CD4-positive, alpha-beta memory T cell (primary cell): ENCODE results near the gene CPA4. TPM values are rescaled to one million over a fixed set of nuclear protein-coding genes. Genes with fewer than 3 reads are reported as not detected.

Experiments used
- CTCF ChIA-PET: fragments of 350-600 bp; sonication (Branson Sonifier 250); formaldehyde crosslinking; loops from one replicate; lab custom pipeline; 2021; ENCODE audit warnings: inconsistent platforms; ENCODE audit not compliant: partially characterized antibody; lab: Charles Lee
- POLR2A ChIA-PET: fragments of 350-600 bp; sonication (Branson Sonifier 250); formaldehyde crosslinking; loops from one replicate; lab custom pipeline; 2021; ENCODE audit not compliant: partially characterized antibody; lab: Charles Lee
- DNase-seq, 5 donors: peaks; one replicate each; pipeline versions ENCODE4 v3.0.0 to v3.0.0-alpha.2; 2020 to 2022; ENCODE audit warnings: mixed read lengths in 1 of 5
- H3K27ac ChIP-seq: one replicate; pipeline ENCODE4 v1.7.0; 2013; ENCODE audit warnings: low read depth, low read length
- H3K27me3 ChIP-seq: 2 replicates; pipeline ENCODE4 v1.7.0; 2013; ENCODE audit warnings: mild to moderate bottlenecking, low read length, moderate library complexity; ENCODE audit not compliant: insufficient read depth
- H3K36me3 ChIP-seq: 2 replicates; pipeline ENCODE4 v1.7.0; 2013; ENCODE audit warnings: mild to moderate bottlenecking, low read length, moderate library complexity; ENCODE audit not compliant: insufficient read depth
- H3K4me1 ChIP-seq: 2 replicates; pipeline ENCODE4 v1.7.0; 2013; ENCODE audit warnings: mild to moderate bottlenecking, low read length, moderate library complexity; ENCODE audit not compliant: insufficient read depth
- H3K4me3 ChIP-seq, 2 donors: one replicate each; pipeline ENCODE4 v1.7.0; 2013; ENCODE audit warnings: low read length in 2 of 2, mild to moderate bottlenecking in 1 of 2
- H3K9me3 ChIP-seq, 2 donors: one replicate each; pipeline ENCODE4 v1.7.0; 2013; ENCODE audit warnings: low read length in 2 of 2, control low read depth in 1 of 2; ENCODE audit not compliant: control insufficient read depth in 1 of 2
- H3K27ac Mint-ChIP-seq, 7 donors: one replicate each; pipeline ENCODE4 v1.8.0; 2020 to 2021; ENCODE audit warnings: mixed read lengths in 7 of 7, mild to moderate bottlenecking in 6 of 7, inconsistent platforms in 3 of 7, moderate library complexity in 3 of 7
- H3K27me3 Mint-ChIP-seq, 2 donors: one replicate each; pipeline ENCODE4 v1.8.0; 2020 to 2021; ENCODE audit warnings: mixed read lengths in 2 of 2
- H3K36me3 Mint-ChIP-seq, 2 donors: one replicate each; pipeline ENCODE4 v1.8.0; 2020 to 2021; ENCODE audit warnings: mixed read lengths in 2 of 2, inconsistent platforms in 1 of 2, mild to moderate bottlenecking in 1 of 2
- H3K4me1 Mint-ChIP-seq, 4 donors: one replicate each; pipeline ENCODE4 v1.8.0; 2020 to 2021; ENCODE audit warnings: mixed read lengths in 4 of 4, mild to moderate bottlenecking in 1 of 4
- H3K4me3 Mint-ChIP-seq, 8 donors: one replicate each; pipeline ENCODE4 v1.8.0; 2020 to 2021; ENCODE audit warnings: mixed read lengths in 8 of 8, mild to moderate bottlenecking in 7 of 8, moderate library complexity in 6 of 8, inconsistent platforms in 3 of 8
- H3K9me3 Mint-ChIP-seq, 8 donors: one replicate each; pipeline ENCODE4 v1.8.0; 2020 to 2021; ENCODE audit warnings: mixed read lengths in 8 of 8, mild to moderate bottlenecking in 5 of 8, inconsistent platforms in 3 of 8, moderate library complexity in 1 of 8
- intact Hi-C: fragments of 100-400 bp; cut with micrococcal nuclease; formaldehyde crosslinking; loops from one replicate; pipeline ENCODE4 v1.15.1; 2023
- polyA plus RNA-seq, 2 donors: library from polyadenylated mRNA; unstranded; fragments of 300-500 nt; fragmentation: Illumina TruSeq; gene quantifications; one replicate each; pipeline ENCODE4 v1.2.3, GENCODE V29; 2021
- total RNA-seq, 2 experiments: library from RNA; stranded (reverse); gene quantifications; one replicate each; pipeline ENCODE4 v1.2.3, GENCODE V29; 2021

CPA4 gene
- total and polyA plus RNA-seq, 4 experiments from 2014 or later: not detected

GRCh38 chr7:130275826-130276297 lies 17.1 kb upstream of the CPA4 start:
- POLR2A ChIA-PET: no interaction called here
- H3K9me3 Mint-ChIP-seq: no peaks in the 10 kb centered on the region
- intact Hi-C loops: no loop called here

GRCh38 chr7:130276796-130277762 lies 15.9 kb upstream of the CPA4 start:
- no peak overlapping the region for H3K27ac ChIP-seq
- no peak overlapping the region for H3K4me3 Mint-ChIP-seq
- intact Hi-C loops: no loop called here
- ChIA-PET POLR2A (interaction anchor here (0.6 kb wide), 1 partner anchor 384 kb away, joined by 3 read pairs; no protein-coding TSS in a partner anchor), CTCF (no interaction called here)
- no peaks in the 10 kb centered on the region for H3K27me3 ChIP-seq
- no peaks in the 10 kb centered on the region for H3K4me1 ChIP-seq
- H3K27me3 Mint-ChIP-seq: peaks cover 4 to 17% of the 10 kb centered on the region in 2 donors
- peaks cover 0 to 17% (median 5%) of the 10 kb centered on the region in 4 donors for H3K4me1 Mint-ChIP-seq
- H3K27ac Mint-ChIP-seq: peak overlapping the region in 1 of 7 donors; percentile 12
- no peaks in the 10 kb centered on the region for H3K9me3 ChIP-seq
- no peaks in the 10 kb centered on the region for H3K9me3 Mint-ChIP-seq
- no peak for DNase-seq
- no peaks in the 10 kb centered on the region for H3K36me3 ChIP-seq
- no peaks in the 10 kb centered on the region for H3K36me3 Mint-ChIP-seq
- H3K4me3 ChIP-seq: no peak overlapping the region

More at GRCh38 chr7:130275826-130276297, 17.1 kb upstream of the CPA4 start:
- H3K4me1 ChIP-seq: no peaks in the 10 kb centered on the region
- Mint-ChIP-seq H3K4me1 (peaks cover 0 to 17% (median 5%) of the 10 kb centered on the region in 4 donors), H3K4me3 (no peak overlapping the region), H3K27ac (no peak overlapping the region), H3K36me3 (no peaks in the 10 kb centered on the region), H3K27me3 (peaks cover 5 to 17% of the 10 kb centered on the region in 2 donors)
- no peak overlapping the region for H3K4me3 ChIP-seq
- no peak for DNase-seq
- no peaks in the 10 kb centered on the region for H3K36me3 ChIP-seq
- H3K27ac ChIP-seq: no peak overlapping the region
- no peaks in the 10 kb centered on the region for H3K27me3 ChIP-seq
- CTCF ChIA-PET: no interaction called here
- no peaks in the 10 kb centered on the region for H3K9me3 ChIP-seq

DNA sequence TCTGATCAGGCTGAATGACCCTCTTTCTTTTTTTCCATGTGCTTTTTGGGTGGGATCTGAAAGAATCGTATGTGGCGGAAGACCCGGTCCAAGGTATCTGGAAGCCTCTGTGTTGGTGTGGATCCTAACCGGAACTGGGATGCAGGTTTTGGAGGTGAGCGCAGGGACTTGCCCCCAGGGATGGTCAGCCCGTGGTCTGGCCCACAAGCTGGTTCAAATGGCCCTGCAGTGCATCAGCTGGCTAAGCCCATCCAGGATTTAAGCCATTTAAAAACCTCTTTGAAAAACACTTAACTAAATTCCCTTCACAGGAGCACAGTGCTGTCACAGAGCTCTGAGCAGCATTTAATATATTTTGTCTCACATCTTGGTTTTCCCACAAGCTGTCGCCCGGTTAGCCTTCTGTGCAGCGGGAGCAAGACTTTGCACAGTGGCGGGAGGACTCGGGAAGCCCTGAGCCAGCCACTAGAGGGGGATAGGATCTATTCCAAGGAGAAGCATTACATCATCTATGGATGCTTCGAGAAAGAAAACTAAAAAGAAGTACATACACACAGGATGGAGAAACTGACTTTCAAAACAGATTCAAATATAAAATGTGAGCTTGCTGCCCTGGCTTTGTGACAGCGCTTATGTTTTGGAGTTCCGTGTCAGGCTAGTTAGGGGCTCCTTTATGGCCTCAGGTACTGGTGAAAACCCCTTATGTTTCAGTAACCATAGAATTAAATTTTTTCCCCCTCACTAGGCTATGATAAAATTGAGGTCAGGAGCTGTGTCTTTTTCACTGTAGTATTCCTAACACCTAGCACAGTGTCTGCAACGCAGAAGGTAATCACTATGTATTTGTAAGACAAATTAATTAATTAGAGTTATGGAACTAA lies 15.0 kb upstream of the CPA4 start:
- no peak for DNase-seq
- H3K27ac ChIP-seq: no peak overlapping the region
- CTCF ChIA-PET: no interaction called here
- no peak overlapping the region for H3K4me3 ChIP-seq
- Mint-ChIP-seq H3K9me3 (no peaks in the 10 kb centered on the region), H3K27me3 (peaks cover 4 to 18% of the 10 kb centered on the region in 2 donors), H3K4me1 (peaks cover 0 to 17% (median 5%) of the 10 kb centered on the region in 4 donors), H3K27ac (no peak overlapping the region), H3K36me3 (no peaks in the 10 kb centered on the region), H3K4me3 (no peak overlapping the region)
- H3K9me3 ChIP-seq: no peaks in the 10 kb centered on the region
- H3K4me1 ChIP-seq: no peaks in the 10 kb centered on the region
- intact Hi-C loops: no loop called here
- POLR2A ChIA-PET: no interaction called here
- no peaks in the 10 kb centered on the region for H3K36me3 ChIP-seq
- no peaks in the 10 kb centered on the region for H3K27me3 ChIP-seq

DNA sequence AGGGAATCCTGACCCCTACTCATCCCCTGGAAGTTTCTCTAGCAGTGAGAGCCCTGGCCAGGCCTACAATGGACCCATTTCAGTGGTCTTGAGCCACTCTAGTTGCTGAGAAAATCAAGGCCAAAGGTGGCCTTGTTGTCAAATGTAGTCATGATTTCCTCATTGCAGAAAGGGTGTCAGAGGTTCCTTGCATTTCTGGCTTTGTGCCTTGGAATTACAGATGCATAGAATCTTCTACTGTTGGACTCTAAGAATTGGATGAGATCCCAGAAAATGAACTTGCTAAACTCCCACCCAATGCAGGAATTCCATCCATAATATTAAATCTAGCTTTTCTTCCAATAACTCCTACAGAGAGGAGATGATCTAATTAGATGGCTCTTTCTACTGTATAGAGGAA lies 14.1 kb upstream of the CPA4 start:
- no peaks in the 10 kb centered on the region for H3K36me3 ChIP-seq
- no peaks in the 10 kb centered on the region for H3K27me3 ChIP-seq
- peaks cover 0 to 13% (median 4%) of the 10 kb centered on the region in 4 donors for H3K4me1 Mint-ChIP-seq
- POLR2A ChIA-PET: no interaction called here
- intact Hi-C loops: no loop called here
- CTCF ChIA-PET: no interaction called here
- no peak overlapping the region for H3K27ac Mint-ChIP-seq
- H3K4me3 ChIP-seq: no peak overlapping the region
- no peak overlapping the region for H3K27ac ChIP-seq
- no peak overlapping the region for H3K4me3 Mint-ChIP-seq
- no peaks in the 10 kb centered on the region for H3K9me3 ChIP-seq
- H3K4me1 ChIP-seq: no peaks in the 10 kb centered on the region
- H3K36me3 Mint-ChIP-seq: no peaks in the 10 kb centered on the region
- DNase-seq: no peak
- H3K9me3 Mint-ChIP-seq: no peaks in the 10 kb centered on the region
- peaks cover 7 to 20% of the 10 kb centered on the region in 2 donors for H3K27me3 Mint-ChIP-seq

DNA sequence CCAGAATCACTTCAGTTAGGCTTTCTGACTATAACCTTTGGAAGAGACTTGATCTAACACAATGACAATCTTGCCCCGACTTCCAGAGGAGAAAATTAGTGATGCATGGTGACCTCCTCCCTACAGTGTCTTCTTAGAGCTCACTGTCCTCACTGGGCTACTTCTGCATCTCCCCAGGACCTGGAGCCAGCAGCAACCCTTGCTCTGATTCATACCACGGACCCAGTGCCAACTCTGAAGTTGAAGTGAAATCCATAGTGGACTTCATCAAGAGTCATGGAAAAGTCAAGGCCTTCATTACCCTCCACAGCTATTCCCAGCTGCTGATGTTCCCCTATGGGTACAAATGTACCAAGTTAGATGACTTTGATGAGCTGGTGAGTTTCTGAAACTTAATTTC lies 13.7 kb upstream of the CPA4 start:
- intact Hi-C loops: no loop called here
- Mint-ChIP-seq H3K4me3 (no peak overlapping the region), H3K27me3 (peaks cover 10 to 16% of the 10 kb centered on the region in 2 donors), H3K36me3 (no peaks in the 10 kb centered on the region), H3K9me3 (peaks cover 0 to 2% (median 0%) of the 10 kb centered on the region in 8 donors), H3K27ac (no peak overlapping the region), H3K4me1 (peaks cover 0 to 10% (median 4%) of the 10 kb centered on the region in 4 donors)
- Histone ChIP-seq H3K4me3 (no peak overlapping the region), H3K4me1 (no peaks in the 10 kb centered on the region), H3K27ac (no peak overlapping the region), H3K36me3 (no peaks in the 10 kb centered on the region), H3K27me3 (no peaks in the 10 kb centered on the region), H3K9me3 (no peaks in the 10 kb centered on the region)
- no peak for DNase-seq
- ChIA-PET CTCF (no interaction called here), POLR2A (no interaction called here)

GRCh38 chr7:130279906-130280305 lies 13.1 kb upstream of the CPA4 start:
- Histone ChIP-seq H3K36me3 (no peaks in the 10 kb centered on the region), H3K4me1 (no peaks in the 10 kb centered on the region), H3K27ac (no peak overlapping the region), H3K27me3 (no peaks in the 10 kb centered on the region), H3K4me3 (no peak overlapping the region), H3K9me3 (no peaks in the 10 kb centered on the region)
- Mint-ChIP-seq H3K27me3 (peaks cover 11 to 14% of the 10 kb centered on the region in 2 donors), H3K36me3 (no peaks in the 10 kb centered on the region), H3K9me3 (peaks cover 0 to 4% (median 0%) of the 10 kb centered on the region in 8 donors), H3K4me1 (peaks cover 0 to 10% (median 4%) of the 10 kb centered on the region in 4 donors), H3K27ac (no peak overlapping the region), H3K4me3 (no peak overlapping the region)
- ChIA-PET CTCF (no interaction called here), POLR2A (no interaction called here)
- DNase-seq: no peak
- intact Hi-C loops: no loop called here

- Histone ChIP-seq H3K4me1 (no peaks in the 10 kb centered on the region), H3K9me3 (no peaks in the 10 kb centered on the region), H3K36me3 (no peaks in the 10 kb centered on the region), H3K4me3 (no peak overlapping the region), H3K27me3 (no peaks in the 10 kb centered on the region), H3K27ac (no peak overlapping the region)
- H3K27me3 Mint-ChIP-seq: peaks cover 7 to 9% of the 10 kb centered on the region in 2 donors
- H3K36me3 Mint-ChIP-seq: no peaks in the 10 kb centered on the region
- ChIA-PET POLR2A (no interaction called here), CTCF (no interaction called here)
- DNase-seq: no peak
- no peak overlapping the region for H3K4me3 Mint-ChIP-seq
- intact Hi-C loops: no loop called here
- no peak overlapping the region for H3K27ac Mint-ChIP-seq
- peaks cover 0 to 10% (median 4%) of the 10 kb centered on the region in 4 donors for H3K4me1 Mint-ChIP-seq
- peaks cover 0 to 4% (median 0%) of the 10 kb centered on the region in 8 donors for H3K9me3 Mint-ChIP-seq
These were observed 11.7 kb upstream of the CPA4 start for GRCh38 chr7:130281260-130281659.
